HG03060 (cell line): Measurements from ENCODE around the gene APOL5.
"Not testable (repeated sequence)": the region's sequence is repeated elsewhere in the genome, so short reads cannot be mapped to it uniquely, and the experiment has no call there.

Experiments used
- ATAC-seq: cut with Tn5 transposase; IDR thresholded peaks from one replicate; pipeline ENCODE4 v1.9.1; 2021; ENCODE audit warnings: low read depth, moderate number of reproducible peaks; ENCODE audit not compliant: unreplicated experiment

APOL5 gene

DNA sequence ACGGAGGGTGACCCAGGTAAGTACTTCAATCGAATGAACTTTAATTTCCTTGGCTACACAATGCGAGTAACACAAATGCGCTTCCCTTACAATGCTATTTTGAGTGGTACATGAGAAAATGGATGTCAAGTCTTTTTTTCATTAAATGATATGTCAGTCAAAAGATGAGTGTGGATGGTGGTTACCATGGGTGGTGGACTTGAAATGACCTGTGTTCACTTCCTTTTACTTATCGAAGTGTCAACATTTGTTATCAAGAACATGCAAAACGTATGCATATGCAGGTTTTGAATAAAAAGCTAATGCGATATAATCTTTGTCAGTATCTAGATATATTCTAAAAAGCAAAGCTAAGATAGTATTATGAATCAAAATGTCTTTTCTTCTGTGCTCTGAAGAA lies 8.8 kb upstream of the APOL5 start:
- no peak for ATAC-seq

DNA sequence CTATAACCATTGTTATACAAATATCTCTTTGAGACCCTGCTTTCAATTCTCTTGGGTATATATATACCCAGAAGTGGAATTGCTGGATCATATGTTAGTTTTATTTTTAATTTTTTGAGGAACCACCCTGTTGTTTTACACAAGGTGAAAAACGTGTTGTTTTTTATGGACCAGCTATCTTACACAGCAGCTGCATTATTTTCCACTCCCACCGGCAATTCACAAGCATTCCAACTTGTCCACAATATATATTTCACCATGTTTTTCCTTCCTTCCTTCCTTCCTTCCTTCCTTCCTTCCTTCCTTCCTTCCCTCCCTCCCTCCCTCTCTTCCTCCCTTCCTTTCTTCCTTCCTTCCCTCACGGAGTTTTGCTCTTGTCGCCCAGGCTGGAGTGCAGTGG lies 6.3 kb upstream of the APOL5 start:
- ATAC-seq = no peak

DNA sequence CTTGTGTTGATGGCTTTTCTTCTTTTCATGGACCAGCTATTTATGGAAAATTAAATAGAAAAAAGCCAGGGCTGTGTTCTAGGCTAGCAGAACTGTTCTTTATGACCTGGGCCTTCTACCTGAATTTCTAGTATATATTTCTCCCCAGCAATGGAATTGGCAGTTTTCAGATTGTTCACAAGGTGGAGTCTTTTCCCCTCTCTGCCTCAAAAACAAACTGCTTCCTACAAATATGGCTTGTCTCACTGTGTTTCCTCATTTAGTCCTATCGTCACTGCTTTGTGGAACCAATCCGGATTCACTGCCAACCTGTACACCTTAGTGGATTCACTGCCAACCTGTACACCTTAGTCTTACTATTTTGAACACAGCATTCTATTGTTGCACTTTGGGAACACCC lies 5.0 kb upstream of the APOL5 start:
- no peak for ATAC-seq

DNA sequence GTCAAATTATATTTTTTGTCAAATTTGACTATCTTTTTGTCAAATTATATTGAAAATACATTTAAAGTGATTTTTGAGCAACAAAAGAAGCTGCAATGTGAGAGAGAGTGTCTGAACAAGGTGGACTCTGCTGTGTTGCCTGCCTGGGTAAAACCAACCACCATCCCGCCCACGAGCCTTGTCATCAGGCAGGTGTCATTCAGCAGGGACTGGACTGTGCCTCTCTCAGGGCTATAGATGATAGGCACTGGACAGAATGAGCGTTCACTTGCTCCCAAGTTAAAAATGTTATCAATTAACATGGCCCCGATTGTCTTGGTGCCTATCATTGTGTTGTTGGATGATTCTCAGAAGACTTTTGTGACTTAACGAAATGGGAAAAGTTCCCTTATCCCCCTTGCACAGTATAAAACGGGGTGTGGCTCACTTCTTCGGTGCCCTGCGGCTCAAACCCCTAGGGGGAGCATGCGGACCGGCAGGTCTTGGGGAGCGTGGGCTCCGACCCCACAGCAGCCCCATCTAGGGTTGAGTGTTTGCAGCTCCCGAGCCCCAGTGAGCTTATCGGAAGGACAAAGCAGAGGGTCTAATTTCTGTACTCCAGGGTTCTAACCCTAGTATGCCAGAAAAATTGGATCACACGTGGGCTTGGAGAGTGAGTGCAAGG lies 1.7 kb downstream of the APOL5 start:
- ATAC-seq = no peak

DNA sequence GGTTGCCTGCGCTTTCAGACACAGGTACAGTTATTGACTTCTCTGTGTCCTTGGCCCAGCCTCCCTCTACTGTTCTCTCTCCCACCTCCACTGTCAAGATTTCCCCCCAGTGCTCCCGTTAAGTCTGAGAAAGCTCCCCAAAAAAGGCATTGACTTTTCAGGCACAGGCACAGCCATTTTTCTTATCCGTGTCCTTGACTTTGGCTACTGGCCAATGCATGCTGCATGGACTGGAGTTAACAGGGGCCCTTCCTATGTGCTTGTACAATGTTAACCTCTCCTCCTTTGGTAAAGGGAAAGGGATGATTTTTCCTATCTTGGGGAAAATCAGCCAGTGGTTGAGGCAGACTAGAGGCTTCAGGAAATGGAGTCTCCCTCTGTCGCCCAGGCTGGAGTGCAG lies 4.3 kb downstream of the APOL5 start:
- no peak for ATAC-seq

DNA sequence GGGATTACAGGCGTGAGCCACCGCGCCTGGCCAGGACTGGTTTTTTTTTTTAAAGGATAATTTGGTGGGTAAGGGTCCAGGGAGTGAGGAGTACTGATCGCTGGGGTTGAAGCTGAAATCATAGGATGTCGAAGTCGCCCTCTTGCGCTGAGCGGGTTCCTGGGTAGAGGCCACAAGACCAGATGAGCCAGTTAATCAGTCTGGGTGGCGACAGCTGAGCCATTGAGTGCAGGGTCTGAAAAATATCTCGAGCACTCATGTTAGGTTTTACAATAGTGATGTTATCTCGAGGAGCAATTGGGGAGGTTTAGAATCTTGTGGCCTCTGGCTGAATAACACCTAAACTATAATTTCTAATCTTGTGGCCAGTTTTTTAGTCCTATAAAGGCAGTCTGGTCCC lies 7.8 kb downstream of the APOL5 start:
- no peak for ATAC-seq

DNA sequence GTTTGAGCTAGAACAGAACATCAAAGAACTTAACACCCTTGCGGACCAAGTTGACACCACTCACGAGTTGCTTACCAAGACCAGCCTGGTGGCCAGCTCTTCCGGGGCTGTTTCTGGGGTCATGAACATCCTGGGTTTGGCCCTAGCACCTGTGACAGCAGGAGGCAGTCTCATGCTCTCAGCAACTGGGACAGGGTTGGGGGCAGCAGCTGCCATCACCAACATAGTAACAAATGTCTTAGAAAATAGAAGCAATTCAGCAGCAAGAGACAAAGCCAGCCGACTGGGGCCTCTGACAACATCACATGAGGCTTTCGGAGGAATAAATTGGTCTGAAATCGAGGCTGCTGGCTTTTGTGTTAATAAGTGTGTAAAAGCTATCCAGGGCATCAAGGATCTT lies 8.7 kb downstream of the APOL5 start:
- ATAC-seq = no peak

DNA sequence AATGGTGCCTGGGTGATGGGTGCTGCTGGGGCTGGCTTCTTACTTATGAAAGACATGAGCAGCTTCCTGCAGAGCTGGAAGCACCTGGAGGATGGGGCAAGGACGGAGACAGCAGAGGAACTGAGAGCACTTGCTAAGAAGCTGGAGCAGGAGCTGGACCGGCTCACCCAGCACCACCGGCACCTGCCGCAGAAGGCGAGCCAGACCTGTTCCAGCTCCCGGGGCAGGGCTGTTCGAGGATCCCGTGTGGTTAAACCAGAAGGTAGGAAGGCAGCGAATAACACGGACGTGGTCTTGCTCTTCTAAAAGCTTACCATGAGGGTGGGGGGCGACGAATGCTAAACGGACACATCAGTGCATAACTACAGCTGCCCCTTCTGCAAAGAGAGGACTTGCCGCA lies 9.3 kb downstream of the APOL5 start:
- ATAC-seq = no peak

DNA sequence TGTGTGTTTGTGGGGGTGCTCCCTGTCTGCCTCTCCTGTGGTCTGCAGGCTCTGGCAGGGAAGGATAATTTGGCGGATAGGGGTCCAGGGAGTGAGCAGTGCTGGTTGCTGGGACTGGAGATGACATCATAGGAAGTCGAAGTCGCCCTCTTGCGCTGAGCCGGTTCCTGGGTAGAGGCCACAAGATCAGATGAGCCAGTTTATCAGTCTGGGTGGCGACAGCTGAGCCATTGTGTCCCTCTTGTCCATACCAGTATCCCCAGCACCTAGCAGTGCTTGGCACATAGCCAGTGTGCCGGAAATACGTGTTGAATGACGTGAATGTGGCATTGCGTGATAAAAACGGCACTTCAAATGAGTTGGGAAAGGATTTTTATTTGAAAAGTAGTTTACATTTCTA lies 9.8 kb downstream of the APOL5 start:
- no peak for ATAC-seq

DNA sequence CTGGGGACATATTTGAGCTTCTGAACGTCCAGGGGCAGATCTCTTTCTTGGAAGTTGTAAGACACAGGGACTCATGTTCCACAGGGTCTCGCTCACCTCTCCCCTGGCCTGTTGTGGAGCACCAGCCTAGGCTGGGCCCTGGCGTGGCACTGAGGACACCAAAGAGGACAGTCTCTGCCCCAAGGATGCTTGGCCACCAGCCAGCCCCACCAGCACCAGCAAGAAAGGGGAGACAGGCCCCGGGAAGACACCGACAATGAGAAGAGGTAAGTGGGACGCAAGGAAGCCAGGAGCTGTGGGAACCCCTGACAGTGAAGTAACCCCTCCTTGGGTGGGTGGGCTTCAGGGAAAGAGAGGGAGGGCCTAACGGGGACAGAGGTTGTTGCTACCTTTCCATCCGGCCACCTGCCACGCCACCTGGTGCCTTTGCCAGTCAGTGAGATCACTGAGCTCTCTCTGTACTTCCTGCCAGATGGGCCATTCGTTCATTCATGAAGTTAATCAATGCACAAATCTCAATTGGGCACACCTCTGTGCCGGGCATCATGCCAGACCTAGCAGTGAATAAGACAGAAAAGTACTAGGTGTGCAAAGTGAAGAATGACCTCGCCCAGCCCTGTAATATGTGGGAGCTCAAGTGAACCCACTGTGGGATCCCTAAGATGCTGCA lies 11.1 kb downstream of the APOL5 start:
- ATAC-seq = no peak

DNA sequence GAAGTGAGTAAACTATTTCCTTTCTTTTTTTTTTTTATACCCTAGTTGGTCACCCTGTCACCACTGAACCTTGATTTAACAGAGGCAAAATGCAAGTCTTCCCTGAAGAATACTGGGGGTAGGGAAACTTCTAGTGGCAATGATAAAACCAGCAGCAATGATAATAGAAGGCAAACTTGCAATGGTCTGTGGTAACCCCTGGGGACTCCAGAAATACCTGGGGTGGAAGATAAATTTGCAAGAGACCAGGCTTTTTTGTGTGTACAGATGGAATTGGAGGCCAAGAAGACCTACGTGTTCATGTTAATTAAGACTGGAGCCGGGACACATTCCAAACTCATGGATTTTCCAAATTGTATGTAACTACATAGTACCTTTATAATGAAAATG lies 11.6 kb downstream of the APOL5 start:
- ATAC-seq = no peak

DNA sequence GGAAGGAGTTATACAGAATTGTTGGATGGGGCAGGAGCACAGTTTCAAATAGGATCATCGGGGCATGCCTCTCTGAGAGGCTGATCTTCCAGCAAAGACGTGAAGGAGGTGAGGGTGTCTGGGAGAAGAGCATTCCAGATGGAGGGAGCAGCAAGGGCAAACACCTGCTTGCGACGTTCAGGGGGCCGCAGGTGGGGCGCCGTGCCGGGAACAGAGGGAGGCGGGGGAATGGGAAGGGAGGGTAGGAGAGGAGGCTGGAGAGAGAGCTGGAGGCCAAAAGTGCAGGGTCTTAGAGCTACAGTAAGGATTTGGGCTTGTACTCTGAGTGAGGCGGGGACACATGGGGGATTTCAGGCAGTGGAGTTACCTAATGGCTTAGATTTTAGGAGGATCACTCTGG lies 13.6 kb downstream of the APOL5 start:
- ATAC-seq = no peak

DNA sequence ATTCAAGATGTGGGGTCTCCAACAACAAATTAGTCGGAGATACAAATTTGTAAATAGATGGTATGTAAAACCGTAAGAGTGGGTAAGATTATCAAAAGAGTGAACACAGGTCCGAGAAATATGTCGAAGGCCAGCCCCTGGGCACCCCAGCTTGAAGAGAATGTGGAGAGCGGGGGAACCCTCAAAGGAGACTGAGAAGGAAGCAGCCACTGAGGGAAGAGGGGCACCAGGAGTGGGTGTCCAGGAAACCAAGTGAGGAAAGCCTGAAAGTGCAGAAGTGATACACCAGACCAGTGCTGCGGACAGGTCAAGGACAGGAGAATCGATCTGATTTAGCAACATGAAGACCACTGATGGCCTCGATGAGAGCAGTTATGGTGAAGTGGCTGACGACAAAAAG lies 14.4 kb downstream of the APOL5 start:
- no peak for ATAC-seq

DNA sequence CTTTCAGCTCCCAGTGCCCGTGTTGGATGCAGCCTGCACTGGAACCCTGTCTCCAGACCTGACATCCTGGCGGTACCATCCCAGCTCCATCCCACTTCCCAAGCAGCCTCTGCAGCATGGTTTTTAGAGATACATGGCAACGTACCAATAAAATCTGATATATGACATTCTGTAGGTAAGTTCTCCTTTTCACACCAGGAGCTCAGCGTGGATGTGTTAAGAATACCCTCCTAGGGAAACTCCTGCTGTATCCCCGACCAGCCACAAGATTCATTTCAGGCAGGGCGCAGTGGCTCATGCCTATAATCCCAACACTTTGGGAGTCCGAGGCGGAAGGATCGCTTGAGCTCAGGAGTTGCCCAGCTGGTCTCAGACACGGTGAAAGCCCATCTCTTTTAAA lies 15.4 kb downstream of the APOL5 start:
- ATAC-seq = no peak

DNA sequence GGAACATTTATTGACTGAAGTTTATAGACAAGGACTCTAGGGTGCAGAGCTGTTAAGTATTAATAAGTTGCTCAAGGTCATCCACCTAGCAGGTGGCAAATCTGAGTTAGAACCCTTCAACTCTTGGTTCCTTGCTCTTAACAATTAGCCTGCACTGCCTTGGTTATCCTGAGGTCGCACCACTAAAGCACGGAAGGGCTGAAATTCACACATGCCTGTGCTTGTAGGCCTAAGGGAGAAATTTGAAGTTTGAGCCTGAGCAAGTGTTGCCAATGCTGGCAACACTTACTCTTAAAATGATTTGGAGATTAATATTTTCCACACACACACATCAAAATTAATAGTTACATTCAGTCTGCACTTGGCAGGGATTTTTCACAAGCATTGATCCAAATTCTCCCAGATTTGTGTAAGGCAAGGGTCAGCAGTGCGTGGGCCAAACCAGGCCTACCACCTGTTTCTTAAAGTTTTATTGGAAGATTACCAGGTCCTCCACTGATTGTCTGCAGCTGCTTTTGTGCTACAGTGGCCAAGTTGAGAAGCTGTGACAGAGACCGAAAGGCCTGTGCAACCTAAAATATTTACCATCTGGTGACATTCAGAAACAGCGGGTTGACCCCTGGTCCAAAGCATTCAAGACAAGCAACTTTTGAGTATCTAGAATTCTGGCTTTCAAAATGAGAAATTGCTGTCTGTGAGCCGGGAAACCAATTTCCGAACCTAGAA lies 16.3 kb downstream of the APOL5 start:
- no peak for ATAC-seq

DNA sequence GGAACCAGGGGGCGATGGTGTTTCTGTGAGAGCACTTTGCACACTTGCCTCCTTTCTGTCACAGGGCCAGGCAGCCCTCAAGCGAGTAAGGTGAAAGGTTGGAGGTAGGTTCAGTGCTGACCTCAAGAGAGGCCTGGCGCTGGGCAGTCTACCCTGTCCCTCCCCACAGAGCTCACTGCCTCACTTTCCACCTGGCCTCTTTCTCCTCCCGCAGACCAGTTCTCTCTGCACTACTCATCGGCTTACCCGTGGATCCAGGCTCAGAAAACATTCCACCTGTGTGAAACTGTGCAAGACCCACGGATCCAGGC lies 16.8 kb downstream of the APOL5 start:
- no peak for ATAC-seq

DNA sequence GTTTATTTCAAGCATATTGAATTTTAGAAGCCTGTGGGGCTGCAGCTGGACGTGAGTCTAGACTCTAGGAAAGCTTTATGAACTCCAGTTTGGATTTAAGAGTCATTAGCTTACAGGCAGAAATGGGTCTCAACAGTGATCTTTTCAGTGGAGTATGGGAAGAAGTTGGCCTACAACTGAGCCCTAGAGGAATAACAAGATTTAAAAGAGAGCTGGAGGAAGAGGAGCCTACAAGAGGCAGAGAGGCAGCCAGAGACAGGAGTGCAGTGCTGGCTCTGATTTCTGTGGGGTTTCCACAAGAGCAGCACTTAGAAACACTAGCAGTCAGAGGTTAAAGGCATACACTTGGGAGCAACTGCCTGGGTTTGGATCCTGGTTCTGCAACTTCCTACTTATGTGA lies 17.9 kb downstream of the APOL5 start:
- ATAC-seq = no peak

DNA sequence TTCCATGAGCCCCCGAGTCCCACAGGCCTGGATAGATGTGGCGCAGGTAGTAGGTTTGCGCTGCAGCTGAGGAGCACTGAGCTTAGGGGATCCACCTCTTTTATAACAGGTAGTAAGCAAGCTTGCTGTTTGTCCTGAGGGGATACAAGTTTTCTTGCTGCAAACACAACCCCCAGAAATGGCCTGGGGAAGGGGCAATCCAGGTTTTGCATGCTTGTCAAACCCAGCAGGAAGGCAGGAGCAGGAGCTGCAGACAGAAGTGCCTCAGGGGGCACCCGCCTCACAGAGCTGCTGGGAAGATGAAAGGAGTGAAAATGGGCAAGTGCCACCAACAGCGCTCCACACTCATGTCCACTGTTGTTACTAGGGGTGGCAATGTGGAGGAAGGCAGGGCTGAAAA lies 18.5 kb downstream of the APOL5 start:
- ATAC-seq = no peak

DNA sequence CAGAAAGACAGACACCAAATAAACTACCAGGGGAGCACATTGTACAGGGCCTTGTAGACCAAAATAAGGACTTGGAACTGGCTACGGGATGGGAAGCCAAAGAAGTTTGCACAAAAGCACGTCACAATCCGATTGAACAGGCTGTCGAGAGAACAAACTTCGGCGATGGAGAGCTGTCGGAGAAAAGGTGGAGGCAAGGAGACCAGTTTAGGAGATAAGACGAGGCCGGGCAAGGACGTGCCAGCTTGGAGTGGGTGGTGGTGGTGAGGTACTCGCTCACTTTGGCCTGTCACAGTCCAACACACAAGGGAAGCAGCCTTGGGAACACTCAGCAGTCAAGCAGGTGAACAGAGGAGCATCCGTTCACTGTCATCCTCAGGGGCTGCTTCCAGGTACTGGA lies 19.0 kb downstream of the APOL5 start:
- ATAC-seq = no peak

DNA sequence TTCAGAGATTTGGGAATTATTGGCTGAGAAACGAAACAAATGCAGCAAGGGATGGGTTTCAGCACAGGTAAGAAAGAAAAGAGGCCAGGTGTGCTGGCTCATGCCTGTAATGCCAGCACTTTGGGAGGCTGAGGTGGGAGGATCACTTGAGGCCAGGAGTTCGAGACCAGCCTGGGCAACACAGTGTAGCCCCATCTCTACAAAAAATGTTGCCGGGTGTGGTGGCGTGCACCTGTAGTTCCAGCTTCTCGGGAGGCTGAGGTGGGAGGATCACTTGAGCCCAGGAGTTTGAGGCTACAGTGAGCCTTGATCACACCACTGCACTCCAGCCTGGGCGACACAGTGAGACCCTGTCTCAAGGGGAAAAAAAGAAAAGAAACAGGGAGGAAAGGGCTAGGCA lies 20.2 kb downstream of the APOL5 start:
- ATAC-seq = not testable (repeated sequence)

DNA sequence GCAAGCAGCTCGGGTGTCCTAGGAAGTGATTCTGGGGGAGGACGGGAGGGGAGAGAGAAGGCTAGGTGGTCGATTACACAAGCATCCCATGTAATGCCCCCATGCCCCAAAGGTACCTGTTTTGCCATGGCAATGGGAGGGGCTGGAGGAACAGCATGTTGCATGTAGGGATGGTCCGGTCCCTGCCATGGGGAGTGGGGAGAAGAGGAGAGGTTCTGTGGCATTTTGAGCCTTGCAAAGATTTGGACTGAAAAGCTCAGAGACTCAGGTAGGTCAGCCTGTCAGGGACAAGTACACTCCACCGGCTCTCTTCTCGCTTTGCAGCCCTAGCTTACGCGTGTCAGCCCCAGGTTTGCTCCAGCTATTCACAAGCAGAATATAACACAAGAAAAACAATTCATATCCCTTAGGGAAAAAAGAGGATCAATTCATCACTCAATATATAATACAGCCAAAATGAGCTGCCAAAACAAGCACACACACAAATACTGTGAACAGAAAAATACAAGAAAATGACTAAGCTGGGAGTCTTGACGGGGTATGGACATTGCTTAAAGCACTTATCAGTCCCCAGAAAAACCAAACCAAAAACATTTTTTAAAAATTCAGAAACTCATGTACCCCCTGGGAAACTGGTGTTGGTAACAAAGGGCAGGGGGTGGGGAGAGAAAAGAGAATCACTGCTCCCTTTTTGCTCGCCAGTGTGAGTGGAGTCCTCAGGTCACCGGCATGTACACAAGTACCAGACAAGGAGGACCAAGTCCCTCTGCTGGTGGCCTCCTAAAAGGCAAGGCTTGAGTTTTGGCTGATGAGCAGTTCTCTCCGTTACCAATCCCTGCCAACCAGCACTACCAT lies 21.6 kb downstream of the APOL5 start:
- ATAC-seq = no peak
